Measurements from ENCODE around the gene CEP85.

- TF ChIP-seq CTCF (IDR thresholded peaks at IDR 0.05; ENCODE audit: insufficient read depth, low read depth, low read length): no peak
- TF ChIP-seq EZH2 (IDR thresholded peaks at IDR 0.05; ENCODE audit: insufficient read depth, low read length): no peak
Observed at GRCh38 chr1:26295194-26296138, 61.5 kb downstream of the CEP85 start.
